Measurements from ENCODE around the gene KNSTRN. TPM values are rescaled to one million over a fixed set of nuclear protein-coding genes. Genes with fewer than 3 reads are reported as not detected.

Gene KNSTRN
- total and polyA plus RNA-seq, 2 of the 8 experiments (the other 6 are each of a cell fraction or from before 2014, with no cell fraction given), result 25.1 to 79.4 TPM

DNA sequence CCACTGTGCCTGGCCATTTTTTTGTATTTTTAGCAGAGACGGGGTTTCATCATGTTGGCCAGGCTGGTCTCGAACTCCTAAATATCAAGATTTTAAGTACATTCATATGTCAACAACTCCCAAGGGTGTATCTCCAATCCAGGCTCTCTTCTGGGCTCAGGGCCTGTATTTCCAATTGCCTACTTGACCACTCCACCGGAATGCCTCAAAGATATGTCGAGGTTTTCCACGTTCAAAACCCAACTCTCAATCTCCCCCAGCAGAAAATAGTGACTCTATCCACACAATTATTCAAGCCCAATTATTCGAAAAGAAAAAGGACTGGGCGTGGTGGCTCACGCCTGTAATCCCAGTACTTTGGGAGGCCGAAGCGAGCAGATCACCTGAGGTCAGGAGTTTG lies 1.9 kb upstream of the KNSTRN start (continued):
- TF ChIP-seq CTBP2 (IDR thresholded peaks at IDR 0.05; ENCODE audit: borderline replicate concordance, insufficient read depth, insufficient read length, low read length) (no peak), SRF (IDR thresholded peaks at IDR 0.05; ENCODE audit: low read depth, low read length) (no peak), NRF1 (IDR thresholded peaks at IDR 0.05; ENCODE audit: low read depth, low read length) (no peak), RAD21 (IDR thresholded peaks at IDR 0.05 in 1 of 2, conservative IDR thresholded peaks at IDR 0.05 in 1 of 2; ENCODE audit: low read depth in 2 of 2, low read length in 2 of 2) (no peak), BACH1 (IDR thresholded peaks at IDR 0.05; ENCODE audit: low read length) (no peak), RXRA (IDR thresholded peaks at IDR 0.05; ENCODE audit: insufficient read depth, low read depth, low read length) (no peak), ZNF274 (IDR thresholded peaks at IDR 0.05; ENCODE audit: borderline replicate concordance, extremely low read depth, low read length) (no peak)

Data from H1 (cell line).